GM19397 (cell line): ENCODE results near the gene SETD9.

ENCODE experiments used
- ATAC-seq: cut with Tn5 transposase; IDR thresholded peaks from one replicate; pipeline ENCODE4 v1.9.1; 2021; ENCODE audit warnings: mild to moderate bottlenecking, moderate library complexity; ENCODE audit not compliant: unreplicated experiment

SETD9 gene

GRCh38 chr5:56934325-56934724 is 24.9 kb downstream of the SETD9 start:
- ATAC-seq = no peak

- ATAC-seq = no peak
Observed at GRCh38 chr5:56938858-56939257, 29.5 kb downstream of the SETD9 start.

DNA sequence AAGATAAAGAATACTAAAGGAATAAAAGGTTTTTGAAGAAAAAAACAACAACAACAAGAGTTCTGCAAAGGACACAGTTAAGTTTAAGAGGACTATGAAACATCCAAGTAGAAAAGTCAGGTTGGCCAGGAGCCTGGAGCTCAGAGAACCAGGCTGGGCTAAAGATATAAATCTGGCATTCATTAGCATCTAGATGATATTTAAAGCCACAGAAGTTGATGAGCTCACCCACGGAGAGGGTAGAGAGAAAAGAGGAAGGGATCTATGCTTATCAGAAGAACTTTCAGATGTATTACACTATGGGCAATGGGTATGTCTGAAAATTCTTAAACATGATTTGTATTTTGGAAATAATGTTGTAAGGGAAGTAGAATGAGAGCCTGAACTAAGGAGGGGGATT is 32.6 kb downstream of the SETD9 start:
- no peak for ATAC-seq

DNA sequence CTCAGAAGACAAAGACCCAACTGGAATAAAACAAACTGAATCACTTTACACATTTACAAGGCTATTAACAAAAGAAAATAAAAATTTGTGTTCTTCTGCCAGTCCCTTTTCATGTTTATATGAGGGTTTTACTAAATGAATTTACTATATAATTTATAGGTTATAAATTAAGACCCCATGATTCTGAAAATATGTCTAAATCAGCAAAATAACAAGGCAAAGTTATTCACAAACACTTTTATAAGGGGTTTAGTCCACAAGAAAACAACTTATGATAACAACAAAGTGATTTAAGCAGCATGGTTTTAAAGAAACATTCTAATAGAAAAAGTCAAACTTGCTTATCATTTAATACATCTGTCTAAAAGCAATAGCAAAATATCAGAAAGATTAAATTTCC is 37.7 kb downstream of the SETD9 start:
- no peak for ATAC-seq

GRCh38 chr5:56950626-56951125 is 41.3 kb downstream of the SETD9 start:
- ATAC-seq = no peak

- ATAC-seq = peak; percentile 55
Observed at GRCh38 chr5:56951126-56951945, 41.9 kb downstream of the SETD9 start.

GRCh38 chr5:56951946-56952691 is 42.7 kb downstream of the SETD9 start, which contains the start of gene MIER3:
Gene MIER3, minus strand, starts transcription at chr5:56952123. Its CDS starts 21 bp downstream, at chr5:56952102.
- peak; percentile 98 for ATAC-seq

DNA sequence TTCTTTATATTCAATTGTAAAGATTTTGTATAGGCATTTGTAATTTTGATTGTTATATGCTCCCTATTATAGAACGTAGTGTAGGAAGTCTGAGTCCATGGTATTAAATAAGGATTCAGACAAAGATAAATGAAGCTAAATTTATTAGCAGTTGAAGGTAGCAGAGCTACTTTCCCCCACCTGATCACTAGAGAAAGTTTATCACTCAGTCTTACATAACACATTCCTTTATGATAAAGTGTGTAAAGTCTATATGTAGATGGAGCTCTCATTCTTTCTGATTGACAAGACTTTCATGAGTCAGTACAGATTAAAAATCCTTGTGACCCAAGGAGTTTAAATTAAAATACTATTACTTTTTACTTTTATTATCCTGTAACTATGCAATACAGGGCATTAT is 44.9 kb downstream of the SETD9 start:
- ATAC-seq = no peak

- no peak for ATAC-seq
Observed at GRCh38 chr5:56958595-56958994, 49.2 kb downstream of the SETD9 start.

DNA sequence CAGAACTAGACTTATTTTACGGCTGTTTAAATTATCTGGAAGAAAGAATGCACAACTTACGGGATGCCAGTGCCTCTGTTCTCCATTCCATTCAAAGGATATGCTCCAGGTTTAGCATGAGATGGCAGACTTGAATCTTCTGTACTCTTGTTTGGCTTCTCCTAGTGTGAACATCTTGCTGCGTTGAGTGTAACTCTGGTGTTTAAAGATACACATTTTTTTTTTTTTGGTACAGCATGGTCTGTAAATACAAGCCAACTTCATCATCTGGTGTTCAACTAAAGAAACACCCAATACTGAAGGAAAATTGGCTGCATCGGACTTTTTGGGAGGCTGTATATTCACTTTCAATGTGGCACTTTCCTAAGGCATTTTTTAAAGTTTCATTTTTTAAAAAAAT is 49.9 kb downstream of the SETD9 start:
- no peak for ATAC-seq

GRCh38 chr5:56961746-56962145 is 52.4 kb downstream of the SETD9 start:
- no peak for ATAC-seq

GRCh38 chr5:56962286-56962685 is 52.9 kb downstream of the SETD9 start:
- ATAC-seq = no peak

DNA sequence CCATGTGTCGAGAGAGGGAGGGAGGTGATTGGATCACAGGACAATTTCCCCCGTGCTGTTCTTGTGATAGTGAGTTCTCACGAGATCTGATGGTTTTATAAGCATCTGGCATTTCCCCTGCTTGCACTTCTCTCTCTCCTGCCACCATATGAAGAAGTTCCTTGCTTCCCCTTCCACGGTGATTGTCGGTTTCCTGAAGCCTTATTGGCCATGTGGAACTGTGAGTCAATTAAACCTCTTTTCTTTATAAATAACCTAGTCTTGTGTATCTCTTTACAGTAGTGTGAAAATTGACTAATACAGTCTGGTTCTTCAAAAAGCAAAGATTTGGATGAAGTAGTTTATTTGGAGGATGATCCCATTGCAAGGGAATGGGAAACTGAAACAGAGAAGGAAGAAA is 53.9 kb downstream of the SETD9 start:
- ATAC-seq = no peak

DNA sequence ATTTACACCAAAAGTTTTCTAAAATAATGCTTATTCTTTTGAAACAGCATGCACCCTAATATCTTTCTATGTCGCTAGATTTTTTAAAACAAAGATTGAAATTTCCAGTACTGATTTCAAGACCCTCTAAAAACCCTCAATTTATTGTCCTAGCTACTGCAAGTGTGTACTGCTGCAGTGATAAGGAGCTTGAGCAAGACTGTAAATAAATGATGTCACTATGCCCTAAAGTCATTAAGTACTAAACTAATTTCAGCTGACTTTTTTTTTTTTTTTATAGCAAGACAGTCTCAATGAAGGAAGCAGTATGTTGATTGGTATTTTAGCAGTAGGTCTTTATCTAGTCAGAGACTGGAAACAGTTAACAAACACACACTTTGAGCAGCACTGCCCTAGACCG is 54.8 kb downstream of the SETD9 start:
- no peak for ATAC-seq
